Cardiac fibroblast (primary cell): ENCODE results near the gene CTNNBIP1.

Experiments used
- DNase-seq, 2 donors: peaks; one replicate each; pipeline versions ENCODE4 v3.0.0 to v3.0.0-alpha.2; 2010; ENCODE audit warnings: low read depth in 2 of 2
- H3K4me3 ChIP-seq, 2 donors: replicated peaks in 1 of 2; 1 replicate in 1 of 2; 2 replicates in 1 of 2; pipeline ENCODE4 v1.5.1; 2011; ENCODE audit warnings: low read depth in 2 of 2, low read length in 2 of 2, mild to moderate bottlenecking in 2 of 2, moderate library complexity in 1 of 2
- CTCF ChIP-seq: IDR thresholded peaks from one replicate; pipeline ENCODE4 v1.5.1; 2011; ENCODE audit warnings: low read depth, mild to moderate bottlenecking, low read length, inconsistent platforms

The CTNNBIP1 gene

GRCh38 chr1:9887070-9887469, 23.0 kb downstream of the CTNNBIP1 start:
- no peak for DNase-seq
- no peak overlapping the region for H3K4me3 ChIP-seq
- TF ChIP-seq CTCF = no peak

DNA sequence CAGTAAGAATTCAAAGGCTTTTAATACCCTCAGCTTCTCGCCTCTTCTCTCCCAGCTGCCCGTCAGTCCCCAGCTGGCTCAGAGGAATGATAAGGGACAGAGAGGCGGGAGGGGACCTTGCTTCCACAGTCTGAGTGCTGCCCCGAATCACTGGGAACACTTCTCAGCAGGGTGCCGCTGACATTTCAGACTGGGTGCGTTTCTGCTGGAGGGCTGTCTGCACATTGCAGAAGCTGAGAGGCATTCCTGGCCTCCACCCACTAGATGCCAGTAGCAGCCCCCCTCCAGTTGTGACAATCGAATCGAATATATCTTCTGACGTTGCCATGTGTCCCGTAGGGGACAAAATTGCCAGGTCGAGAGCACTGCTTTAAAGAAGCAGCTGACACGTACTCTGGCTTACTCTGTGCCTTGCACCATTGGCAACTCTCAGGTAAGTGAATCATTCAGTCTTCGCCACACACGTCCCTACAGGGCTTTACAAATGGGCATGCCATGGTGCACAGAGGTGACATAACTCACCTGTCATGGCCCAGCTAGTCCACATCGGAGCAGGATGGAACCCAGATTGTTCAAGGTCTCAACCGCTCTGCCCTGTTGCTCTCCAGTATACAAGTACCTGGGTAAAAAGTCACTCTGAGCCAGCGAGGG, 23.9 kb downstream of the CTNNBIP1 start:
- H3K4me3 ChIP-seq = no peak overlapping the region
- TF ChIP-seq CTCF = no peak
- no peak for DNase-seq

DNA sequence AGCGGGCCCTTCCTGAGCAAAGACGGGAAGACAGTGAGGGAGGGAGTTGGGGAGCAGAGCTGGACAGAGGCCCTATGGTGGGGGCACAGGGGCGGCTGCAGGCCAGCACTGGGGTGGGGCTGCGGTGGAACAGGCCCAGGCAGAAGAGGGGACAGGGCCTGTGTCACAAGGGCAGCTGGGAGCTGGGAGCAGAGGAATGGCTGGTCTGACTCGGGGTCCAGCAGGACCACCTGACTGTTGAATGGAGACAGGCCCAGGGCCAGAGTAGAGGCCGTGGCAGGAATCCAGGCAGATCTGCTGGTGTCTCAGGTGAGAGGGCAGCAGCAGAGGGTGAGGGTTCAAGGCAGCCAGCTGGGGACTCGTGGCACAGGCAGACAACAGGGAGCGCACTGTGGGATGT, 25.3 kb downstream of the CTNNBIP1 start:
- no peak for DNase-seq

GRCh38 chr1:9883585-9884449, 26.3 kb downstream of the CTNNBIP1 start:
- DNase-seq = no peak

More for the DNA sequence above, 25.3 kb downstream of the CTNNBIP1 start:
- no peak overlapping the region for H3K4me3 ChIP-seq
- no peak for TF ChIP-seq CTCF

DNA sequence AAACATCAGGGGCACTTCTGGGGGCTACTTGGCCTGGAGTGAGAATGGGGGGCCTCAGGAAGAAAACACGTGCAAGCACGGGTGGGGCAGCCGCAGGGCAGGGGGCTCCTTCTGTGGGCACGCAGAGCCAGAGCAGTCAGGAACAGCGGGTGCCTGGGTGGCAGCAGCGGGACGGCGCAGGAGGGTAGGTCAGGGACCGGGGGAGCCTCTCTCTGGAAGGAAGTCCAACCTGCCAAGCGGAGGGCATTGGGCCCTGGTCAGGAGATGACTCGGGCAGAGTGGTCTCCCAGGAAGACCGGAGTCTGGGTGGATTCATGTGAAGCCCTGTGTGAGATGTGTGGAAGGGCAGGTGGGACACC, 27.1 kb downstream of the CTNNBIP1 start:
- DNase-seq = no peak
- no peak overlapping the region for H3K4me3 ChIP-seq
- no peak for TF ChIP-seq CTCF

More at GRCh38 chr1:9883585-9884449, 26.3 kb downstream of the CTNNBIP1 start:
- no peak overlapping the region for H3K4me3 ChIP-seq
- TF ChIP-seq CTCF = no peak

GRCh38 chr1:9882296-9882944, 27.6 kb downstream of the CTNNBIP1 start:
- TF ChIP-seq CTCF = no peak
- no peak for DNase-seq
- no peak overlapping the region for H3K4me3 ChIP-seq
